ENCODE results near the gene ITSN1.

ITSN1 gene

GRCh38 chr21:33892853-33893252 lies 250.6 kb downstream of the ITSN1 start:
- H3K4me3 ChIP-seq (ENCODE audit: control insufficient read depth, low read depth, low read length) = no peak overlapping the region
- peak; percentile 13 for TF ChIP-seq CTCF (conservative IDR thresholded peaks at IDR 0.05; ENCODE audit: control insufficient read depth, insufficient read depth, low read depth, low read length)
- no peak for DNase-seq (ENCODE audit: low read depth)

- no peak overlapping the region for H3K4me3 ChIP-seq (ENCODE audit: control insufficient read depth, low read depth, low read length)
- no peak for DNase-seq (ENCODE audit: low read depth)
- no peak for TF ChIP-seq CTCF (conservative IDR thresholded peaks at IDR 0.05; ENCODE audit: control insufficient read depth, insufficient read depth, low read depth, low read length)
Observed at GRCh38 chr21:33893917-33894316, 251.6 kb downstream of the ITSN1 start.

- peak overlapping the region; percentile 31 for H3K4me3 ChIP-seq (ENCODE audit: control insufficient read depth, low read depth, low read length)
- peak; percentile 89 for TF ChIP-seq CTCF (conservative IDR thresholded peaks at IDR 0.05; ENCODE audit: control insufficient read depth, insufficient read depth, low read depth, low read length)
- peak; percentile 87 for DNase-seq (ENCODE audit: low read depth)
Observed at GRCh38 chr21:33894736-33895288, 252.5 kb downstream of the ITSN1 start.

GRCh38 chr21:33895356-33895755 lies 253.1 kb downstream of the ITSN1 start:
- no peak for TF ChIP-seq CTCF (conservative IDR thresholded peaks at IDR 0.05; ENCODE audit: control insufficient read depth, insufficient read depth, low read depth, low read length)
- no peak overlapping the region for H3K4me3 ChIP-seq (ENCODE audit: control insufficient read depth, low read depth, low read length)
- DNase-seq (ENCODE audit: low read depth) = no peak

GRCh38 chr21:33896691-33897090 lies 254.4 kb downstream of the ITSN1 start:
- no peak for DNase-seq (ENCODE audit: low read depth)
- no peak for TF ChIP-seq CTCF (conservative IDR thresholded peaks at IDR 0.05; ENCODE audit: control insufficient read depth, insufficient read depth, low read depth, low read length)

GRCh38 chr21:33897098-33897497 lies 254.8 kb downstream of the ITSN1 start:
- no peak for TF ChIP-seq CTCF (conservative IDR thresholded peaks at IDR 0.05; ENCODE audit: control insufficient read depth, insufficient read depth, low read depth, low read length)
- no peak overlapping the region for H3K4me3 ChIP-seq (ENCODE audit: control insufficient read depth, low read depth, low read length)
- DNase-seq (ENCODE audit: low read depth) = no peak

More at GRCh38 chr21:33896691-33897090, 254.4 kb downstream of the ITSN1 start:
- no peak overlapping the region for H3K4me3 ChIP-seq (ENCODE audit: control insufficient read depth, low read depth, low read length)

- no peak for DNase-seq (ENCODE audit: low read depth)
- TF ChIP-seq CTCF (conservative IDR thresholded peaks at IDR 0.05; ENCODE audit: control insufficient read depth, insufficient read depth, low read depth, low read length) = no peak
- H3K4me3 ChIP-seq (ENCODE audit: control insufficient read depth, low read depth, low read length) = no peak overlapping the region
Observed at GRCh38 chr21:33897739-33898138, 255.4 kb downstream of the ITSN1 start.
